ENCODE measurements around the gene C4orf33.

DNA sequence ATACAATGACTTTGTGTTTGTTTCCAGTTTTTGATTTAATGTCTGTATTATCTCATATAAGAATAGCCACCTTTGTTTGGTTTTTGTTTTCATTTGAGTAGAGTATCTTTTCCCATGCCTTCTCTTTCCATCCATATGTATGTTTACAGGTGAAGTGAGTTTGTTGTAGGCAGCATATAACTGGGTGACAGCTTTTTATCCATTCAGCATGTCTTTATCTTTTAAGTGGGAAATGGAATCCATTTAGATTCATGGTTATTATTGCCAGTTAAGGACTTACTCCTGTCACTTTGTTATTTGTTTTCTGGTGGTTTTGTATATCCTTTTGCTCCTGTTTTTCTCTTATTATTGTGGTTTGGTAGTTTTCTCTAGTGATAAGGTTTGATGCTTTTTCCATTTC, 36.9 kb upstream of the C4orf33 start:
- TF ChIP-seq, protein P1, sequence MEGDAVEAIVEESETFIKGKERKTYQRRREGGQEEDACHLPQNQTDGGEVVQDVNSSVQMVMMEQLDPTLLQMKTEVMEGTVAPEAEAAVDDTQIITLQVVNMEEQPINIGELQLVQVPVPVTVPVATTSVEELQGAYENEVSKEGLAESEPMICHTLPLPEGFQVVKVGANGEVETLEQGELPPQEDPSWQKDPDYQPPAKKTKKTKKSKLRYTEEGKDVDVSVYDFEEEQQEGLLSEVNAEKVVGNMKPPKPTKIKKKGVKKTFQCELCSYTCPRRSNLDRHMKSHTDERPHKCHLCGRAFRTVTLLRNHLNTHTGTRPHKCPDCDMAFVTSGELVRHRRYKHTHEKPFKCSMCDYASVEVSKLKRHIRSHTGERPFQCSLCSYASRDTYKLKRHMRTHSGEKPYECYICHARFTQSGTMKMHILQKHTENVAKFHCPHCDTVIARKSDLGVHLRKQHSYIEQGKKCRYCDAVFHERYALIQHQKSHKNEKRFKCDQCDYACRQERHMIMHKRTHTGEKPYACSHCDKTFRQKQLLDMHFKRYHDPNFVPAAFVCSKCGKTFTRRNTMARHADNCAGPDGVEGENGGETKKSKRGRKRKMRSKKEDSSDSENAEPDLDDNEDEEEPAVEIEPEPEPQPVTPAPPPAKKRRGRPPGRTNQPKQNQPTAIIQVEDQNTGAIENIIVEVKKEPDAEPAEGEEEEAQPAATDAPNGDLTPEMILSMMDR (IDR thresholded peaks at IDR 0.05), result no peak
- no peak for TF ChIP-seq POLR2A (IDR thresholded peaks at IDR 0.05)
